GM18526 (cell line): ENCODE data around the gene PLXNB2.
A peak's percentile ranks its signal among the peaks of the same experiment; 100 is the strongest.

Experiments
- POLR2A ChIP-seq: IDR thresholded peaks from 3 replicates; pipeline ENCODE4 v1.6.1; 2011; ENCODE audit not compliant: insufficient read length; ENCODE audit errors: extremely low read depth

The PLXNB2 gene

GRCh38 chr22:50307890-50308596, 597 bp upstream of the PLXNB2 start:
- TF ChIP-seq POLR2A, result no peak

GRCh38 chr22:50305923-50306566, 1.4 kb downstream of the PLXNB2 start:
- peak; percentile 19 for TF ChIP-seq POLR2A

GRCh38 chr22:50305393-50305922, 2.0 kb downstream of the PLXNB2 start:
- TF ChIP-seq POLR2A, result no peak

GRCh38 chr22:50304528-50305392, 2.7 kb downstream of the PLXNB2 start:
- TF ChIP-seq POLR2A, result no peak

- TF ChIP-seq POLR2A, result no peak
These were observed 3.5 kb downstream of the PLXNB2 start for GRCh38 chr22:50303848-50304527.

- no peak for TF ChIP-seq POLR2A
These were observed 4.0 kb downstream of the PLXNB2 start for GRCh38 chr22:50303515-50303847.

- TF ChIP-seq POLR2A, result no peak
These were observed 4.9 kb downstream of the PLXNB2 start for GRCh38 chr22:50302564-50302963.

GRCh38 chr22:50302041-50302541, 5.4 kb downstream of the PLXNB2 start:
- TF ChIP-seq POLR2A, result no peak

DNA sequence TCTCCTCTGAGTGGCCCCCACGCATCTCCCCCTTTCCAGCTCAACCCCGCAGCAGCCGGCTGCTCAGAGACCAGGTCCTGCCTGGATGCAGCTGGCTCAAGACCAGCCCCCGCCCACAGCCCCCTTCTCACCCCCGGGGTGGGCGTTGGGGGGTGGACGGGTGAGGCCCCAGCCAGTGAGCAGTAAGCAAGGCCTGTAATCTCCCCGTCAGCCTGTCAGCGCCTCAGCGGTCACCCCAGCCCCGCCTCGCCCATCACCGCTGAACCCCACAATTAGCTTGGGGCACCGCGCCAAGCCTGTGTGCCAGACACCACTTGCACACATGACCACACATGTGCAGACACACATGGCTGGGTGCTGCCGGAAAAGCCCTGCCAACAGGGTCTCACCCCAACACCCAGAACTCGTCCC, 5.9 kb downstream of the PLXNB2 start:
- no peak for TF ChIP-seq POLR2A

DNA sequence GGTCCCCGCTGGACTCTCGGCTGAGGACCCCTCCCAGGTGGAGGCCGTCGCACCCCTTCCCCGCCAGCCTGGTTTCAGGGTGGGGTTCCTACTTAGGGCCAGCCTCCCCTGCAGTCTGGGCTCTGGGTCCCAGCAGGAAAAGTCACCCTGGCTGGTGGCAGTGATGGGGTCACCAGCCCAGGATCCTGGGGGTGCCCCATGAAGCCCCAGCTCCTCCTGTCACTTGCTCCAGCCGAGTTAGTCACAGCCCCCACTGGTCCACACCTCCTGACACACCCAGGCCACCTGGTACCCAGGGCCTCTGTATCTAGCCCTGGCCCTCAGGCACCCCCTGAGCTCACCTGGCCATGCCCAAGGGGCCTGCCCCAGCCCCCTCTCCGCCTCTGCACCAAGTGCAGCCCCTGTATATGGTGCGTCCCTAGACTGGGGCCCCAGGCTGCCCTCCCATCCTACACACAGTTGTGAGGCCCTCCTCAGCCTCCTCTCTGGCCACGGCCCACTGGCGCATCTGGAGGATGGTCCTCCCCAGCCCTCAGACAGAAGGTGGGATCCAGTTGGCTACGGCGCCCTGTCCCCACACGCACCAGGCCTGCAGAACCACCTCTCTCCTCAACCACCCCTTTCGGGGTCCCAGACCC, 6.7 kb downstream of the PLXNB2 start:
- TF ChIP-seq POLR2A, result no peak

DNA sequence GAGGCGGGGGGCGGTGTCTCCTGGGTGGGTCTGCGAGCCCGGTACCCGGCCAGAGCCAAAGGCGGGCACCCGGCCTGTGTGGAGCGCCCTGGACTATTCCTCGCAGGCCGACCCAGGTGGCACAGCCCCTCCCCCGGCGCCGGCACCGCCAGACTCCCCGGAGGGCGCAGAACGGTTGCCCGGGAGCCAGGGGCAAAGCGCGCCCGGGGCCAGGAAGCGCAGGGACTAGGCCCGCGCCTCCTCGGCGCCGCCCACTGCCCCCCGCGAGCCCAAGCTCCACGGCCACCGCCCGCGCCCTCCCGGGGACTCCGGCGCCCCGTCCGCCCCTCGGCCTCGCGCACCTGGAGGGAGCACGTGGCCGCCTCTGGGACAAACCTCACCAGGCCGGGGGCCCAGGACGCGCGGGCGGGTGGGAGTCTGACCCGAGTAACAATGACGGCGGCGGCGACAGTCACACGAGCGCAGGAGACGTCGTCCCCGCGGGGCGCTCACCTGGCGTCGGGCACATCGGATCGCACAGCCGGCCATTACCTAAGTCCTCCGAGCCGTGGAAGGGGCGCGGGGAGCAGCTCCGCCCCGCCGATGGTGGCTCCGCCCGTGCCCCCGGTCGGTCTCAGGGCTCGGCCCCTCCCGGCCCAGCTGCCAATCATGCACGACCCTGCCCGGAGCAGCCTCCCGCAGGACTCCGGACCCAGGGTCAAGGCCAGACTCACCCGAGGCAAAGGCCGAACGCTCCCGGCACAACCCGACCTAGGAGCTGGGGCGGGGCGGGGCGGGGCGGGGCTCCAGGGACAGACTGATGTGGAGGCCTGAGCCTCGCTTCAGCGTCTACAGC, 7.4 kb downstream of the PLXNB2 start:
- no peak for TF ChIP-seq POLR2A

GRCh38 chr22:50298937-50299784, 8.3 kb downstream of the PLXNB2 start:
- TF ChIP-seq POLR2A, result no peak

DNA sequence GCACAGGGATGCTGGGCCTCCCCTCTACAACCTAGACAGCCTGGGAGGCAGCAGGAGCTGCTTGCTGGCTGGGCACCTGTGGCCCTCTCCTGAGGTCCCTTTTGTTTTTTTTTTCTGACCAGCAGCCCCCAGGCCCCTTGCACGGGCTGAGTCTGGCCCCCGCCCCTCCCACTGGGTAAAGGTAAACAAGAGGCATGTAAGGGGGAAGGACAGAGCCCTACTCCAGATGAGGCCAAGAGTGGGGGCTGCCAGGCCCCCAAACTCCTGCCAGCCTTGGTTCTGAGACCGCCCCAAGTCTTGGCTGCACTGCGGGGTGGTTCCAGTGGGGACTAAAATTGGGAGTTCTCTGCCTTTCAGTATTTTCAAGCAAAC, 9.2 kb downstream of the PLXNB2 start:
- TF ChIP-seq POLR2A, result no peak
